ENCODE data around the gene DFFB.

DNA sequence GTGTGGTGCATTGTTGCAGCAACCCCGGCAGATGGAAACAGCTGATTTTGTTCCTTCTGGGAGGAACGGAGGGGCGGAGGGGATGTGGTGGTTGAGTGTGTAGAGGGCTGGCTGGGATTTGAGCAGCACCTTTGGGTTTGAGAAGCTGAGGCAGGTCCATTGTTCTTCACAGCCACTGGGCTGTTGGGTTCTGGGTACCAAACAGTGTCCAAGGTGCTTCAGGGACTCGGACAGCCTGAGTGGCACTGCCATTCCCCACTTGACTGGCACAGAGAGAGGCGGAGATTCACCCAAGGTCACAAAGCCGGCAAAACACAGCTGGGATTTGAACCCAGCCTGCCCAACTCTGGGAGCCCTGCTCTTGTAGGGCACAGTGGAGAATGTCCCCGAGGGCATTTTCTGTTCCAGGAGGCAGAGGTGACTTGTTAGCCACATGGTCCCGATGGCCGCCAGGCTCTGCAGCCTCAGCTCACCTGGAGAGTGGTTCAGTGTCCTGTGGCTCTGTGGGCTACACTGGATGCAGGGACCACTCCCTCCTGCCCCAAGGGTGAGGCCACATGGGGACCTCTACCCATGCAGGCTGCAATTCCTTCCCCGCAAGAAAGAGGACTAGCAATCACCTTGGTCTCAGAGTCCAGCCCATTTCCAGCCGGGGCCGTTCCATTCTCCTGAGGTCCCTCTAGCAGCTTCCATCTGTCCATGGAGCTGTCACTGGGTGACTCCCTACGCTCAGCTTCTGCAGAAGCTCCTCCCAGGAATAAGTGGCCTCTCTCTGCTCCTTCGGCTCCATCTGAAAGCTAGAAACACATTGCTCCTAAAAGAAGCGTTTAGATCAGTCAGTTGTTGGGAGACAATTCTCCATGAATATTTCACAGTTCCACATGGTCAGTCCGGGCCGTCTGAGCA lies 74.0 kb downstream of the DFFB start:
- TF ChIP-seq POLR2A (IDR thresholded peaks at IDR 0.05; ENCODE audit: low read depth, low read length), result no peak
- no peak for TF ChIP-seq POLR2AphosphoS5 (IDR thresholded peaks at IDR 0.05; ENCODE audit: low read depth, low read length)
